NT2/D1 (cell line): ENCODE results near the gene EML6.

Experiments
- DNase-seq: peaks from one replicate; pipeline ENCODE4 v3.0.0-alpha.2; 2011; ENCODE audit warnings: low read depth, low spot score
- H3K27me3 ChIP-seq: 2 replicates; pipeline ENCODE4 v1.6.0; 2011; ENCODE audit warnings: mild to moderate bottlenecking; ENCODE audit not compliant: insufficient read length, insufficient read depth
- H3K36me3 ChIP-seq: 2 replicates; pipeline ENCODE4 v1.6.1; 2011; ENCODE audit warnings: mild to moderate bottlenecking, low read length, mixed read lengths; ENCODE audit not compliant: insufficient read depth, insufficient read length
- H3K4me1 ChIP-seq: 2 replicates; pipeline ENCODE4 v1.5.1; 2011; ENCODE audit not compliant: insufficient read depth, insufficient read length
- H3K4me3 ChIP-seq: 2 replicates; pipeline ENCODE4 v1.5.1; 2011; ENCODE audit warnings: low read depth; ENCODE audit not compliant: insufficient read length
- H3K9ac ChIP-seq: 2 replicates; pipeline ENCODE4 v1.6.0; 2011; ENCODE audit warnings: low read depth; ENCODE audit not compliant: insufficient read length
- H3K9me3 ChIP-seq: 2 replicates; pipeline ENCODE4 v1.5.1; 2011; ENCODE audit warnings: mild to moderate bottlenecking, low read length; ENCODE audit not compliant: insufficient read depth
- SUZ12 ChIP-seq: IDR thresholded peaks from 2 replicates; pipeline ENCODE4 v1.6.1; 2011; ENCODE audit not compliant: insufficient read length, insufficient read depth; ENCODE audit errors: extremely low read depth
- YY1 ChIP-seq: IDR thresholded peaks from 2 replicates; pipeline ENCODE4 v1.6.1; 2011; ENCODE audit not compliant: insufficient read length, insufficient read depth
- ZNF274 ChIP-seq: IDR thresholded peaks from 2 replicates; pipeline ENCODE4 v1.6.1; 2011; ENCODE audit warnings: mild to moderate bottlenecking, low read depth, low read length

The EML6 gene

DNA sequence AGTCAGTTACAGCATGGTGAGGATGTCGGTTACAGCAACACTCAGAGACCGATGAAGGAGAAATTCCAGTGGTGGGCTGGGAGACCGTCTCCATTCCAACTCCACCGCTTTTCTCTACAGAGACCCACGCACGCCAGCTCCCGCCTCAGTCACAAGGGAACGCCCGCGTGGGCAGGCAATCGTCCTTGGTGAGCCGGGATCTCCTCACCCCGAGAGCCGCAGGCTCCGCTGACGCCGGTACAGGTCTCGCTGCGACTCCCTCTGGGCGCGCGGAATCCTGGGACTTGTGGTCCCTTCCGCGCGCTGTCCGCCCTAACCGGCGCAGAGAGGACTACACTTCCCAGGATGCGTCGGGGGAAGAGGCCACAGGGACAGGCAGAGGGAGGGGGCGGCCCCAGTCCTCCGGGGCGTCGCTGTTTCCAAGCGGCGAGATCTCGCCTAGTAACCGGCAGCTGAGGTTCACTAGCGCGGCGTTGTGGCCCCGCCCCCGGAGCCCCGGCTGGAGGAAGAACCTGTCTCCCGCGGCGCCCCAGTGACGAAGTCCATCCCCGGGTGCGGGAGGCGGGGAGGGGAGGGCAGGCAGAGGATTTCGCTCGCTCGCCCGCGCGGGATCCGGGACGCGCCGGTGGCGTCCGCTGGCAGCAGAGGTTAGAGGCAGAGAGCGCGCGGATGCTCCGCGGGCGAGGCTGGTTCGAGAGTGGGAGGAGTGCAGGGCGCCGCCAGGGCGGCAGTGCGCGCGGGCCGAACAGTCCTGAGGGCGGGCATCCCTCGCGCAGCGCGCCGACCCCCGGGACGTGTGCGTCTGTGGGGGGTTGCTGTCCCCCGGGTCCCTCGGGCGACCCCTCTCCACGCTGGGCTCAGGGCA is at the start of gene EML6:
Gene EML6 (plus strand): TSS at position 532 of the 865 bp plus-strand sequence. CDS start 1,400 bp downstream, outside the sequence.
- Histone ChIP-seq H3K27me3 (peaks cover 59% of the 10 kb centered on the region), H3K9ac (peak within 1 kb of the TSS; percentile 90), H3K4me1 (peaks cover 2% of the 10 kb centered on the region), H3K9me3 (no peaks in the 10 kb centered on the region), H3K36me3 (no peaks in the 10 kb centered on the region), H3K4me3 (peak within 1 kb of the TSS; percentile 86)
- TF ChIP-seq SUZ12 (peak; percentile 11), ZNF274 (no peak)
- peak; percentile 98 for DNase-seq

DNA sequence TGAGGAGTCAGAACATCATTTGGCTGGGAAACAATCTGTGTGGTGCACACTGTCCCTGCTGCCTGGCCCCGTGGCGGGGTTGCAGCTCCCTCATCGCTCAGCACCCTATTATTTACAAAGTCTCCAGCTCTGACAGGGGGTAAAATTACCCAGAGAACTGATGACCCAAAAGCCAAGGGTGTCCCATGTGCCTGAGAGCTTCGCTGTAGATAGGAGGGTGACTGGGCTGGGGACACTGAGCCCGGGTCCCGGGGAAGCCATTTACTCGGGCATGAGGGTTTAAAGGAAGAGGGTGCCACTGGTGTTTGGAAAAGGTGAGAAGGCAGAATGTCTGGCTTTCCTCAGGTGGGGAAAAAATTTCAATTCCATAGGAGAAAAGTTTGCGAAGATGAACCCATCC is 48.2 kb upstream of the EML6 start:
- H3K36me3 ChIP-seq, result peaks cover 10% of the 10 kb centered on the region
- H3K9me3 ChIP-seq, result no peaks in the 10 kb centered on the region
- H3K4me1 ChIP-seq, result no peaks in the 10 kb centered on the region
- H3K9ac ChIP-seq, result no peak overlapping the region
- H3K4me3 ChIP-seq, result no peak overlapping the region
- DNase-seq, result no peak
- H3K27me3 ChIP-seq, result no peaks in the 10 kb centered on the region
- TF ChIP-seq ZNF274, result no peak
- TF ChIP-seq SUZ12, result no peak

DNA sequence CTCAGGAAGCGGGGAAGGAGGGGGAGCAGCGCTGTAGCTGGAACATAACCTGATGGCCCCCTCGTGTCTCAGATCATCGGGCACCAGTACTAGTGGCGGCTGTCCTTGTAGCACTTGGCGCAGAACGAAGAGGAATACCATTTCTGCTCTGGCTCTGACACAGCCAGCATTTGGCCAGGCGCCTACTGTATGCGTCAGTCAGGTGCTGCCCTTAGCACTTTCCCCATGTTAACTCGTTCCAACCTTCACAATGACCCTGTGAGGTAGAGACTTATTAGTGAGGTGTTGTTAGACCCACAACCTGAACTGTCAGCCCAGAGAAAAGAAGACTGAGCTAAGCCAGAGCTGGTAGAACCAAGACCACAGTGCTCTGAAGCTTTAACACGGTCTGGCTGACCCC is 47.7 kb upstream of the EML6 start:
- Histone ChIP-seq H3K4me1 (no peaks in the 10 kb centered on the region), H3K9ac (no peak overlapping the region), H3K4me3 (no peak overlapping the region), H3K27me3 (no peaks in the 10 kb centered on the region), H3K9me3 (no peaks in the 10 kb centered on the region), H3K36me3 (peaks cover 6% of the 10 kb centered on the region)
- TF ChIP-seq YY1, result no peak
- no peak for TF ChIP-seq SUZ12
- no peak for TF ChIP-seq ZNF274
- DNase-seq, result no peak

- H3K9me3 ChIP-seq, result no peaks in the 10 kb centered on the region
- DNase-seq, result no peak
- TF ChIP-seq ZNF274 (no peak), YY1 (no peak), SUZ12 (no peak)
- H3K4me3 ChIP-seq, result no peak overlapping the region
- H3K27me3 ChIP-seq, result no peaks in the 10 kb centered on the region
- no peaks in the 10 kb centered on the region for H3K4me1 ChIP-seq
- H3K9ac ChIP-seq, result no peak overlapping the region
- H3K36me3 ChIP-seq, result no peaks in the 10 kb centered on the region
These were observed 46.8 kb upstream of the EML6 start for GRCh38 chr2:54676656-54677055.

GRCh38 chr2:54677476-54678265 is 45.8 kb upstream of the EML6 start:
- no peaks in the 10 kb centered on the region for H3K36me3 ChIP-seq
- no peak overlapping the region for H3K9ac ChIP-seq
- no peak for DNase-seq
- H3K4me1 ChIP-seq, result no peaks in the 10 kb centered on the region
- H3K27me3 ChIP-seq, result no peaks in the 10 kb centered on the region
- no peak for TF ChIP-seq SUZ12
- no peak for TF ChIP-seq ZNF274
- TF ChIP-seq YY1, result no peak
- H3K4me3 ChIP-seq, result no peak overlapping the region
- H3K9me3 ChIP-seq, result no peaks in the 10 kb centered on the region

- Histone ChIP-seq H3K4me3 (no peak overlapping the region), H3K27me3 (no peaks in the 10 kb centered on the region), H3K4me1 (no peaks in the 10 kb centered on the region), H3K9me3 (no peaks in the 10 kb centered on the region), H3K36me3 (no peaks in the 10 kb centered on the region), H3K9ac (no peak overlapping the region)
- DNase-seq, result no peak
- TF ChIP-seq YY1 (no peak), ZNF274 (no peak), SUZ12 (no peak)
These were observed 44.7 kb upstream of the EML6 start for GRCh38 chr2:54678719-54679118.

DNA sequence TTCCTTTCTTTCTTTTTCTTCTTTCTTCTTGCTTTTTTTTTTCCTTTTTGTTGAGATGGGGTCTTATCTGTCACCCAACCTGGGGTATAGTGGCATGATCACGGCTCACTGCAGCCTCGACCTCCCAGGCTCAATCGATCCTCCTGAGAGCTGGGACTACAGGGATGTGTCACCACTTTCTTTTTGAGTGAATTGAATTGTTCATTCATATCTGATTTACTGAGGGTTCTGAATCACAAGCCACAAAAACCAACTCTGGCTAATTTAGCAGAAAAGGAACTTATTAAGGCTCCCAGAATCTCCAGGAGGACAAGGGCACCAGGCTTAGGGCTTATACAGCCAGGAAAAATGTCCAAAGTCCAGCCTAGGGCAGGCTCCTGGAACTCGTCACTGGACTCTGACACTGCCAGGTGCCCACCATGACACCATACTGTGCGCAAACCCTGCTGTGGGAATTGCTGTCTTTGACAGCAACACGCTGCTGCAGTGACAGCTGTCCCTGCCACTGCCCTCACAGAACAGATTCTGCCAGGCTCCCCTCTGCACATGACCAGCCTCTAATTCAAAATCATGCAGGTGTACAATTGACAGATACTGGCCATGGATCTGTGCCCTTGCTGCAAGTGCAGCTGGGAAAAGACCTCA is 42.9 kb upstream of the EML6 start:
- no peak for DNase-seq
- TF ChIP-seq ZNF274 (no peak), SUZ12 (no peak), YY1 (no peak)
- Histone ChIP-seq H3K4me1 (no peaks in the 10 kb centered on the region), H3K9ac (no peak overlapping the region), H3K9me3 (no peaks in the 10 kb centered on the region), H3K36me3 (no peaks in the 10 kb centered on the region), H3K4me3 (no peak overlapping the region), H3K27me3 (no peaks in the 10 kb centered on the region)
